BJ (cell line): ENCODE data around the gene DCBLD1. TPM values are rescaled to one million over a fixed set of nuclear protein-coding genes. Genes with fewer than 3 reads are reported as not detected.

Experiments used
- CTCF ChIA-PET: fragments of 350-600 bp; formaldehyde crosslinking; extraction: SDS; loops from one replicate; lab custom pipeline; 2021; ENCODE audit warnings: antibody characterized with exemption, inconsistent platforms; lab: Yijun Ruan, JAX
- POLR2A ChIA-PET: fragments of 300-600 bp; sonication (Branson Sonifier 250); formaldehyde crosslinking; extraction: SDS; loops from one replicate; lab custom pipeline; 2021; ENCODE audit warnings: antibody characterized with exemption; lab: Charles Lee
- DNase-seq: peaks from one replicate; pipeline ENCODE4 v3.0.0-alpha.2; 2011; ENCODE audit warnings: low read depth
- H3K27me3 ChIP-seq: 2 replicates; pipeline ENCODE4 v1.6.0; 2011; ENCODE audit warnings: low read length; ENCODE audit not compliant: control insufficient read depth, insufficient read depth
- H3K36me3 ChIP-seq: 2 replicates; pipeline ENCODE4 v1.5.1; 2011; ENCODE audit warnings: low read length; ENCODE audit not compliant: control insufficient read depth, insufficient read depth
- H3K4me3 ChIP-seq: 2 replicates; pipeline ENCODE4 v1.5.1; 2011; ENCODE audit warnings: low read depth, mild to moderate bottlenecking, control low read depth, low read length
- CTCF ChIP-seq: IDR thresholded peaks from 2 replicates; pipeline ENCODE4 v1.5.1; 2011; ENCODE audit warnings: low read depth, mild to moderate bottlenecking, control low read depth, inconsistent platforms, low read length, moderate library complexity; ENCODE audit not compliant: insufficient read depth
- polyA plus RNA-seq: library from polyadenylated mRNA; depleted of rRNA; stranded (reverse); fragments of >200 nt; gene quantifications from 2 replicates; pipeline ENCODE4 v1.2.3, GENCODE V29; 2011

DCBLD1 gene
- polyA plus RNA-seq, 1 experiment: 30.1 TPM

GRCh38 chr6:117446861-117447260, 35.6 kb upstream of the DCBLD1 start:
- ChIA-PET CTCF (interaction anchor here (1.1 to 7.0 kb wide), 2 partner anchors 47 to 157 kb away, joined by 3 to 110 read pairs; partner anchors contain the start of gene GOPC), POLR2A (no interaction called here)
- no peak for DNase-seq
- no peaks in the 10 kb centered on the region for H3K36me3 ChIP-seq
- no peak for TF ChIP-seq CTCF
- no peaks in the 10 kb centered on the region for H3K27me3 ChIP-seq
- no peak overlapping the region for H3K4me3 ChIP-seq

GRCh38 chr6:117448011-117448410, 34.5 kb upstream of the DCBLD1 start:
- CTCF ChIA-PET: interaction anchor here (0.6 to 7.0 kb wide), 6 partner anchors 42 to 164 kb away, joined by 3 to 110 read pairs (median 15); partner anchors contain the start of gene GOPC
- H3K4me3 ChIP-seq: no peak overlapping the region
- DNase-seq: no peak
- H3K27me3 ChIP-seq: no peaks in the 10 kb centered on the region
- POLR2A ChIA-PET: no interaction called here
- H3K36me3 ChIP-seq: no peaks in the 10 kb centered on the region
- no peak for TF ChIP-seq CTCF

GRCh38 chr6:117448732-117449485, 33.6 kb upstream of the DCBLD1 start:
- H3K27me3 ChIP-seq: no peaks in the 10 kb centered on the region
- no peaks in the 10 kb centered on the region for H3K36me3 ChIP-seq
- peak; percentile 83 for DNase-seq
- no peak overlapping the region for H3K4me3 ChIP-seq
- POLR2A ChIA-PET: interaction anchor here (0.6 to 0.7 kb wide), 2 partner anchors 106 to 153 kb away, joined by 4 to 15 read pairs; partner anchors contain the start of gene GOPC
- CTCF ChIA-PET: interaction anchor here (0.6 to 7.0 kb wide), 25 partner anchors 10 to 257 kb away, joined by 3 to 110 read pairs (median 4); partner anchors contain the start of genes DCBLD1 and GOPC
- TF ChIP-seq CTCF: no peak

GRCh38 chr6:117449549-117450439, 32.7 kb upstream of the DCBLD1 start:
- ChIA-PET CTCF (interaction anchor here (0.6 to 7.0 kb wide), 39 partner anchors 9 to 256 kb away, joined by 3 to 110 read pairs (median 4); partner anchors contain the start of genes DCBLD1 and GOPC), POLR2A (interaction anchor here (0.6 kb wide), 1 partner anchor 105 kb away, joined by 15 read pairs; no protein-coding TSS in a partner anchor)
- DNase-seq: no peak
- TF ChIP-seq CTCF: peak; percentile 61
- H3K27me3 ChIP-seq: no peaks in the 10 kb centered on the region
- no peak overlapping the region for H3K4me3 ChIP-seq
- H3K36me3 ChIP-seq: no peaks in the 10 kb centered on the region
